GM21529 (cell line): ENCODE measurements around the gene RHOB.
"Not testable (repeated sequence)": the region's sequence is repeated elsewhere in the genome, so short reads cannot be mapped to it uniquely, and the experiment has no call there.

Source experiments
- ATAC-seq: cut with Tn5 transposase; IDR thresholded peaks from one replicate; pipeline ENCODE4 v1.9.1; 2021; ENCODE audit not compliant: unreplicated experiment

Gene RHOB

DNA sequence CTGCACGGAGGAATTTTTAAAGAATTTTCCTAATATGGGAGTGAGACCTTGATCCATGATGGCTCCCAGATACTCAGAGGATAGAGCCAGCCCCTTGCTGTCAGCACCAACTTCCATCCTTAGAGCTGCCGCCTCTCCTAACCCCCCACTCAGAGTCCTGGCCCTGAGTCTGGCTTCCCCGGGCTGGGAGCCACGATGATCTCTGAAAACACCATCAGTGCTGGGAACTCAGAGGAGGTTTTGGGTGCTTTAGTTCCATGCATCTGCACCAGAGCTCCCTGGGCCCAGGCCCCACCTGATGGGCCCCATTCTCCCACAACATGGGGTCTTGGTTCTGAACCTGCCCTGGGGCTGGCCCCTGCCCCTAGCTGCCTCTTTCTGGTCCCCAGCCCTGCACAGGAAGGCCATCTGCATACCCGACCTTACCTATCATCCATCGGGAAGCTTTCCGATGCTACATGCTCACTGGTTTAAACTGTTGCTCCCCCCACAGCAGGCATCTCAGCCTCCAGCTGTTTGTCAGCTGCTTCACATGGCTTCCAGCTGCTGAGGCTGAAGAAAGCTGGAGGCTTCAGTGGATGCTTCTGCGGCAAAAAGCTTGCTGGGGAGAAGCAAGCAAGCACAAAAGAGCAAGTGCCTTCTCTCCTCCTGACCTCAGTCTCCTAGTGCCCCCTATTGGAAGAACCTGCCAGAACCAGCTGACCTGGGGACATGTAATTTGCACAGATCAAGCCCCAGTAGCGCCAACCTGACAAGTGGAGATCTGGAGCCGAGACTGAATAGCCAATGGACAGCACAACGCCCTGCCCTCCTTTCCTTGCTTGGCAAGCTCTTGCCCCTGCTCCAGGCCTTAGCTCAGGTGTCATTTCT, 24.2 kb upstream of the RHOB start:
- ATAC-seq = no peak

GRCh38 chr2:20423359-20423758, 23.5 kb upstream of the RHOB start:
- ATAC-seq = no peak

DNA sequence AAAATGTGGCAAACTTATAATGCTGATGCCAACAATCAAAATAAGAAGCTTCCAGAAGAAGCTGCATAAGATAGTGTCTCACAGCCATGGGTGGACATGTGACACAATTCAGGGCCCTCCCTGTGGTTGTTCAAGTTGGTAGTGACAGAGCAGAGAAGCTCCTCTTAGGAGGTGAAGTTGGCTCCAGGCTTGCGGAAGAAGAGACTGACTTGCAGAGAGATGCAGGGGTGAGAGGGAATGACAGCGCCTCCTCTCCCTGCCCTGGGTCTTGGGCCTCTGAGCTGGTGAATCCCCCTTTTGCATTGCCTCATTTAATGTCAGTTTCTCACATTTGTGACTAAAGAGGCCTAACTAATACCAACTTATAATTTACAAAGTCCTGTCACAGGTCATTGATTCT, 23.0 kb upstream of the RHOB start:
- ATAC-seq = no peak

DNA sequence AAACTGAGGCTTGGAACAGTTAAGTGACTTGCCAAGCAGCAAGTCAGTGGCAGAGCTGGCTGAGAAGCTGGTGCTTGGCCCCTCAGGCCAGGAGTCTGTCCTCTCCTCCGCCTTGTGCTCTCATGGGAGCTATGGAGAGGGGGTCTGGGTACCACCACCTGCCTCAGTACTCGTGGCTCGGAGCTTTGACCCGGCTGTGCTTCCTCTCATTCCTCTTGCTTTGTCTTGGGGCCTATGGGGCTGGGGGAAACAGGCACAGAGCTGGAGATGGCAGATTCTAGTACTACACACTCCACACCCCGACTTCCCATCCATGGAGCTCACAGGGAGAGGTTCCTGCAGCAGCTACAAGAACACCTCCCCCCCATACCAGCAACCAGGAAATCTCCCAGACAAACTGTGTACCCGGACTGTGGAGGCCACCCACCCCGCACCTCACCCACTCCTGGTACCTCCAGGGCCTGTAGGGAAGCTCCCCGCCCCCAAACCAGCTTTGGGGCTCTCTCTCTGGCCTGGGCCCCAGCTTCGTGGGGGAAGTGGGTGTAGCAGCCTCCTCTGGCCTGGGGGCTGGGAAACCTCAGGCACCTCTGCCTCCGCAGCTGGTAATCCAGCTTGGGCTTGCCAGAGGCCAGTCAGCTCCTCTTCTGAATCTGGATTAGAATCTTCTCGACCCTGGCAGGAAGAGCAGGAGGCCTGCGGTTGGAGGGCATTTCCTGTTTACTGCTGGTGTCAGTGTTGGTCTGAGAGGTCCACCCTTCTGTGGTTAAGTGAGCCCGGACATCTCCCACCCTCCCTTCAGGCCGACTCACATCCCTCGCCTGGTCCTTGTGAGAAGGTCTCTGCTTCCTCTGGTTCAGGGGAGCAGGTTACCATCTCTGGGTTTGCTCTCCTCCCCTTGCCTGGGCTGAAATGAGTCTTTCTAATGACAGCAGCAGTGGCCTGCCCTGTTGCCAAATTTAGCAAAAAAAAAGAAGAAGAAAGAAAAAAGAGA, 22.3 kb upstream of the RHOB start:
- peak; percentile 60 for ATAC-seq

DNA sequence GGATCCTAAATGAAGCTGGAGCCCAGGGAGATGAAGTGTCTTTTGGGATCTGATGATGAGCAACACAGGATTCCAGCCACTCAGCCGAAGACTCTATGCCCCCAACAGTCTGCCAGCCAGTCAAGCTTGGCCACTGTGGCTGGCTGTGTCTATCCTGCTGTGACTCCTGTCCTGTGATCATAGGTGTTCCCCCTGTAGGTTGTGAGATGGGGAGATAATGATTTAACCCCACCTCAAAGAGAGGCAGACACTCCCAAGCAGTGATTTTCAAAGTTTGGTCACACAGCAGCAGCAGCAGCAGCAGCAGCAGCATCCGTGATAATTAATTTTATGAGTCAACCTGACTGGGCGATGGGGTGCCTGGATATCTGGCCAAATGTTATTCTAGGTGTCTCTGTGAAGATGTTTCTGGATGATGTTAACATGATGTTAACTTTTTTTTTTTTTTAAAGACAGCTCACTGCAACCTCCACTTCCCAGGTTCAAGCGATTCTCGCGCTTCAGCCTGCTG, 21.4 kb upstream of the RHOB start:
- ATAC-seq = no peak

DNA sequence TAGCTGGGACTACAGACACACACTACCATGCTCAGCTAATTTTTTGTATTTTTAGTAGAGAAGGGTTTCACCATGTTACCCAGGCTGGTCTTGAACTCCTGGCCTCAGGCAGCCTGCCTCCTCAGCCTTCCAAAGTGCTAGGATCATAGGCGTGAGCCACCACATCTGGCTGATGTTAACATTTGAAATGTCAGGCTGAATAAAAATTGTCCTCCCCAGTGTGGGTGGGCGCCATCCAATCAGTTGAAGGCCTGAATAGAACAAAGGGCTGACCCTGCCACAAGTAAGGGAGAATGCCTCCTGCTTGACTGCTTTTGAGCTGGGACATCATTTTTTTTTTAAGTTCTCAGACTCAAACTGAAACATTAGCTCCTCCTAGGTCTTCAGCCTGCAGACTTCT, 21.0 kb upstream of the RHOB start:
- ATAC-seq = no peak

- ATAC-seq = no peak
Observed at GRCh38 chr2:20427931-20428526, 18.8 kb upstream of the RHOB start.

- ATAC-seq = no peak
Observed at GRCh38 chr2:20428717-20429490, 18.0 kb upstream of the RHOB start.

DNA sequence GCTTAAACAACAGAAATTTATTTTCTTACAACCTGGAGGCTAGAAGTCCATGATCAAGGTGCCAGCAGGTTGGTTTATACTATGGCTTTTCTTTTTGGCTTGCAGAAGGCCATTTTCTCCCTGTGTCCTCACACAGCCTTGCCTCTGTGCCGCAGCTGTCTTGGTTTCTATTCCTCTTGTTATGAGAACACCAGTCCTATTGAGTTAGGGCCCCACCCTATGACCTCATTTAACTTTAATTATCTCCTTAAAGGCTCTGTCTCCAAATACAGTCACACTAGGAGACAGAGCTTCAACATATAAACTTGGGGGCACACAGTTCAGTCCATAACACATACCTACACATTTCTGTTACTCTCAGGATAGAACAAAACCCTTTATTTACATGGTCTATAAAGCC, 17.3 kb upstream of the RHOB start:
- ATAC-seq = peak; percentile 72

- no peak for ATAC-seq
Observed at GRCh38 chr2:20430035-20430434, 16.8 kb upstream of the RHOB start.

DNA sequence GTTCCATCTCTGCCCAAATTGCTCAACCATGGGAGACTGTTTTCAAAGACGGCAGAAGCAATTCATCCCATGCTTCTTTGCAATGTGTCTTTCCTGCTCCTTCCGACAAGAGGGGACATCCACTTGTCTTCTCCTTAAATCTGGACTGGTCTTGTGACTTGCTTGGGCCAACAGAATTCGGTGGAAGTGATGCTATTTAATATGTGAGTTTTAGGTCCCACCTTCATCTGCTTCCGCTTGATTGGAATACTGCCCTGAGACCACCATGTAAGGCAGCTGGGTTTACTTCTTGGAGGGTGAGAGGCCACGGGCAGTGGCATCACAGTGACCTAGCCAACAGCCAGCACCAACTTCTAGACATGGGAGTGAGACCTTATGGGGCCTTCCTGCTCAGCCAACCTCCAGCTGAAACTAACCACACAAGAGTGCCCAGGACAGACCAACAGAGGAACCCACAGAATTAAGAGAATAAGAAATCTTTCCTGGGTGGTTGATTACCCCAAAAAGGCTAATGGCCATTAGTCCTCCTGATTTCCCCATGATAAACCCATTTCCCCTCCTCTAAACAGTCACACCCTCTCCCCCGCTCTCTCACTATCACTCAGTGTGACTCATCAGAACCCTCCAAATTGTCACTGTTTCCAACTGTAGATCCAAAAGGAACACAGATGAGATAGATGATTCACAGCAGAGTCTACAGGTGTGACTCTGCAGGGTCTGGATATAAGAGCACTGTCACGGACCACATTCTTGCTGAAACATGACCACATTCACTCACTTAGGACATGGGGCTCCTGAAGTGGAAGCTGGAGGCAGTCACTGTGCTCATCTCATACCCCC, 16.2 kb upstream of the RHOB start:
- ATAC-seq = peak; percentile 36

DNA sequence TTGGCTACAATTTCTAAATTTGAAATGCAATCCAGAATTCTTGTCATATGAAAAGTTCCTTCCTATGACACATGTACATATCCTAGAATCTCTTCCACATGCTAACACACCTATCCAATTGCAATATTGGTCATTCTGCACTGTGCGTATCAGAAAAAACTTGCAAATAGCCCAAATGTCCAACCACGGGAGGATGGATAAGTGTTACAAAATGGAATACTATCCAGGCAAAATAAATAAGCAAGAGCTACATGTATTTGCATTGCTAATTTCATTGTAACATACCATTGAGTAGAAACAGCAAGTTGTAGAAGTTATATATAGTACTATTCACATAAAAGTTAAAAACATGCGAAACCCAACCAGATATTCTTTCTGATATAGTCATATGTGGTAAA, 15.6 kb upstream of the RHOB start:
- ATAC-seq = no peak

GRCh38 chr2:20431772-20432171, 15.1 kb upstream of the RHOB start:
- ATAC-seq = no peak

DNA sequence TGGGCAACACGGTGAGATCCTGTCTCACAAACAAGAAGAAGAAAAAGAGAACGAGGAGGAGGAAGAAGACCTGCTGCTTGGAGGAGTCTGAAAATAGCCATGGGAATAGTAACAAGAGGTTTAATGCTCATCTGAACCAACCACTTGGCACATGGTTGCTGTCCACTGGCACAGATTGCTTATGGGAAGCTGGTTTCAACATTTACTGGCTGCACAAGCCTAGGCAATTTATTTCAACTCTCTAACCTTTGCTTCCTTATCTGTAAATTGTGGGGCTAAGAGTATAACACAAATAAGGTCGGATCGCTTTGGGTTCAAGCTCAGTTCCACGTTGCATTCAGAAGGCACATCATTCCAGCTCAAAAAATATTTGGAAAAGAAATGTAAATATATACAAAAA, 14.2 kb upstream of the RHOB start:
- ATAC-seq = no peak

- ATAC-seq = no peak
Observed at GRCh38 chr2:20433249-20433648, 13.6 kb upstream of the RHOB start.

- no peak for ATAC-seq
Observed at GRCh38 chr2:20433946-20434553, 12.8 kb upstream of the RHOB start.

- no peak for ATAC-seq
Observed at GRCh38 chr2:20434588-20435294, 12.1 kb upstream of the RHOB start.

DNA sequence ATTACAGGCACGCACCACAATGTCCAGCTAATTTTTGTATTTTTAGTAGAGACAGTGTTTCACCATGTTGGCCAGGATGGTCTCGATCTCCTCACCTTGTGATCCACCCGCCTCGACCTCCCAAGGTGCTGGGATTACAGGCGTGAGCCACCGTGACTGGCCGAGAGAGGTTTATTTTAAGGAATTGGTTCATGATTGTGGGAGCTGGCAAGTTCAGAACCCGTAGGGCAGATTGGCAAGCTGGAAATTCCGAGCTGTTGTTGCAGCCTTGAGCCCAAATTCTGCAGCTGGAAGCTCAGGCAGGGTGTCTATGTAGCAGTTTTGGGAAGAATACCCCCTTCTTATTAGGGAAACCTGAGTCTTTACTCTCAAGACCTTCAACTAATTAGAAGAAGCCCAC, 11.4 kb upstream of the RHOB start:
- ATAC-seq = not testable (repeated sequence)
